GM21360 (cell line): Measurements from ENCODE around the gene CLIC6.

ENCODE experiments used
- ATAC-seq: cut with Tn5 transposase; IDR thresholded peaks from one replicate; pipeline ENCODE4 v1.9.1; 2021; ENCODE audit warnings: mild to moderate bottlenecking, moderate library complexity; ENCODE audit not compliant: unreplicated experiment

CLIC6 gene

DNA sequence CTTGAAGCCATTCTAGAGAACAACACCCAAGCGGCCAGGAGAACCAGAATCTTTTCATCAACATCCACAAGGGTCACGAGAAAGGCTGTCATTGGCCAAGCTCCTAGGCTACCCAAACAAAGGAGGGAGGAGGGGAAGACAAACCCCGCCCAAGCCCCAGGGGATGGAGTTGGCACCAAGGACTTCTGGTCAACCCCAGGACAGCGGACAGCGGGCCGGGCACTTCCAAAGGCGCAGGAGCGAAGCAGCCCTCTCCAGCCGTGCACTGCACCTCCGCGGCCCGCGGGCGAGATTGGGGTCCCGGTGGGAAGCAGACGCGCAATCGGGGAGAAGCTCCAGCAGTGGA, at the start of gene CLIC6:
Gene CLIC6, plus strand, starts transcription at position 192 of the 346 bp plus-strand sequence. CDS start 395 bp downstream, outside the sequence.
- no peak for ATAC-seq

DNA sequence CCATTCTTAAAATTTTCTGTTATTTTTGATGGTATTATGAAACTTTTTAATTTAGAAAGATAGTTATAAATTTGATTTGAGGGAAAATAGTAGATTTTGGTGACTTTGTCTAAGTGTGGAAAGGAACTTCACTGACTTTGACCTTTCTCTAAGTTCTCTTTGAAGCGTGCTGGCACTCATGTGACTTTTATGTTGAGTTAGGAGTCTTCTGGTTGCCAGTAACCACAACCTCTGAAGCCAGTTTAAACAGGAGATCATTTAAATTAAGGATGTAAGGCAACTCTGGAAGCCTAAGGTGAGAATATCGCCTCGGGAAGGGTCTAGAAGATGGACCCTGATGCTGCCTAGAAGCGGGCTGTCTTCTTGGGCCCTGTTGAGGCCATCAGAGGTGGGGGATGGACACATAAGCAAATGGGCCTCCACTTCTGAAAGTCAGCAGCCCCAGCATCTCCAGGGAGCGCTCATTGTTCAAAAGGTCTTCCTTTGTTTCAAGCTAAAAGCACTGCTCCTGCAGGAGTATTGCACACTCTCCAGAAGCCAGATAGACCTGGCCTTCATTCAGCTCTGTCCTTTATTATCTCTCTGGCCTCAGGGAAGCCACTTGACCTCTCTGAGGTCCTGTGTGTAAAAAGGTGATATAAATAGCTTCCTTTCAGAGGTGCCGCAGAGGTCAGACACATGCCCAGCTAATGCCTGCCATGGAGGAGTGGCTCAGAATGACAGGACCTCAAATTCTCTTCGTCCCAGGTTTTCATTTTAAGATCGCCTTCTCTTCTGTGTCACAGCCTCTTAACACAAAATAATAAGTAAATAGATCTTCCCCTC, 48.7 kb upstream of the CLIC6 start:
- no peak for ATAC-seq

DNA sequence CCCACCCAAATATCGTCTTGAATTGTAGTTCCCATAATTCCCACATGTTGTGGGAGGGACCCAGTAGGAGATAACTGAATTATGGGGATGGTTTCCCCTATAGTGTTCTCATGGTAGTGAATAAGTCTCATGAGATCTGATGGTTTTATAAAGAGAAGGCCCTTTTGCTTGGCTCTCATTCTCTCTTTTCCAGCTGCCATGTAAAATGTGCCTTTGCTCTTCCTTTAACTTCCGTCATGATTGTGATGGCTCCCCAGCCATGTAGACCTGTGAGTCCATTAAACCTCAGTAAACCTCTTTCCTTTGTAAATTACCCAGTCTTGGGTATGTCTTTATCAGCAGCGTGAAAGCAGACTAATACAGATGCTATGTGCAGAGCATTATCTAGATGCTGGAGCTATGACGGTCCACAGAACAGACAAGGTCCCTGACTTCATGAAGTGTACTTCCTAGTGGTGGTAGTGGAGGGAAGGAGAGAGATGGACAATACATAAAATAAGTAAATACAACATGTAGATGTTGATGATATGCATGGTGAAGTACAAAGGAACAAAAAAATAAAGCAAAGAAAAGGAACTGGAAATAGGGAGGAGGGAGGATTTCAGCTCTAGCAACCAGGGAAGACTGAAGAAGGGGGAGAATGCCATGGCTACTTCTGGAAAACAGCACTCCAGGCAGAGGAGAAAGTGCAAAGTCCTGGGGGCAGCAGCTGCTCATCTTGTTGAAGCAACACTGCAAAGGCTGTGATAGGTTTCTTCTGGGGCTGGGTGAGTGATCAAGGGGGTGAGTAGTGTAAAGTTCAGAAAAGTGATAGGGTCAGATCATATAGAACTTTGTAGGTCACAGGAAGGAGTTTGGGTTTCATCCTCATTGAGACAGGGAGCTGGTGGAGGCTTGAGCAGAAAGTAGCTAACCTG, 47.1 kb upstream of the CLIC6 start:
- ATAC-seq = no peak

DNA sequence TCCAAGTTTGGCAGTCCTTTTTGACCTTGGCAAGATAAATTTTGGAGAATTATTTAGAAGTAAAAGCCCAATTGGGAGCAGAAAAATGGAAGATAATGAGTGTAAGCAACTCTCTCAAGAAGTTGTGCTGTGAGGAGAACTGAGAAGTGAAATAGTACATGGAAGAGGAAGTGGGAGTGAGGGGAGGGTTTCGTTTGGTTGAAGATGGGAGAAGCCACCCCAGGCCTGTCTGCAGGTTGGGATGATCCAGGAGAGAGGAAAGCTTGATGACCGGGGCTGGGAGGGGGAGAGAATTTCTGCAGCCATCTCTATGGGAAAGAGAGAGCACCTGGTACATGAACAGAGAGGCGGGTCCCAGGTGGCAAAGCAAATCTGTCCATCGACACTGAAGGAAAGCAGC, 45.3 kb upstream of the CLIC6 start:
- ATAC-seq = no peak

DNA sequence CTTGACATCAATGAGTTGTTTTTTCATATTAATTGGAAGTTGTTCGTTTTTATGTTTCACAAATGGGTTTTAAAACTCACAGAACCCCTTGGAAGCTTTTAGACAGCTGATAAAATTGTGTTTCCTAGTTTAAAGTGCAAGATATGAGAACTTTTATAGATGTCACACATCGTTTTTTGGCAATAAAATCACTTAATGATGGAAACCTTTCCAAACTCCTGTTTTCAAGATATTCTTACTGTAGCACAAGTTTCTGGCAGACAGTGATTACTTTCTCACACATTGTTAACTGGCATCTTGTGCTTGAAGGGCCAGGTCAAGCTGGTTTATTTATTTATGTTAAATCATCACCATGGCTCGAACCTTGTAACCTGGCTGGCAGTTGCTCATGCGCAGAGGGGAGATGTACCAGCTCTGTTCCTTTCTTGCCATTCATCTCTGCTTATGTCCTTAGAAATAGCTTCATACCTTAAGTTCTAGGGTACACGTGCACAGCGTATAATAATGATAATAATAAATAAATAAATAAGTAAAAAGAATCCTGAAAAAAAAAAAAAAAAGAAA, 43.7 kb upstream of the CLIC6 start:
- no peak for ATAC-seq

DNA sequence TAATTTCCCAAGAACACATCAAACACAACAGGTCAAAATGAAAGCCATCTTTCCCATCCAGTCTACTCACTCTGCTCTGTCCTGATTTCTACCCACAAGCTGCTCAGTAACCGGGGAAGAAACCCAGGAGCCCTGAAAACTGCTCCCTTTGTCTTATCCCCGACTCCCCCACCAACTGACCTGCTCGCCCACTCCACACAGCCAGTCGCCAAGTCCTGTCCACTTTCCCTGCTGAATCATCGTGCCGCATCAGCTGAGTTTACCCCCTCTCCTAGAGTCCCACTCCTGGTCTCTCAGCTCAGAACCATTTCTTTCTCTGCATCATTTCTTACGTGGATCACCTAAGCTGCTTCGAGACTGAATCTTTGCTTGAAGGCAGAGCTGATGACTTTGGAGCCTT, 42.7 kb upstream of the CLIC6 start:
- ATAC-seq = no peak

DNA sequence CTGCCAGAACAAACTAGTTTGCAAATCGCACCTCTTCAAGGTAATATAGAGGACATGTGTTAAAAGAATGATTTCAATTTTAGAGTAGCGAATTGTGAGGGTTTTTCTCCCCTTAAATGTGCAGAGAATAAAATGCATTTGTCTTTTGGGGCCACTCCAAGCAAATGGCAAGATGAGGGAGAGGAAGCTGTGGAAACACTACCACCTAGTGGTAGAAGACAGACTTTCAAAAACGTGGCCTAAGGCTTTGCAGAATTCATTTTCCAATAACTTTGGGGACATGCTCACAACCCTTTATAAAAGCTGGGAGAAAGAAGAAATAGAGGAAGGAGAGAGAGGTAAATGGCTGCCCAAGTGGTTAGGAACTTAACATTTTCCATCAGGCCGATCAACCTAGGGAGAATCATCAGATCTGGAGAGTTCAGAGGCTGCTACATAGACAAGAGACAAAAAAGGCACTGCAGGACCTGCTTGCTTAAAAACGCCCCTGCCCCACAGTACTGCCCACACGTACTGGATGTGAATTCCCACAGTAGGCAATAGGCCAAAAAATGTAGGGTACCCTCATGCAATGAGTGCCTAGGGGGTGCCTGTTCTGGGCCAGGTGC, 38.2 kb upstream of the CLIC6 start:
- no peak for ATAC-seq

DNA sequence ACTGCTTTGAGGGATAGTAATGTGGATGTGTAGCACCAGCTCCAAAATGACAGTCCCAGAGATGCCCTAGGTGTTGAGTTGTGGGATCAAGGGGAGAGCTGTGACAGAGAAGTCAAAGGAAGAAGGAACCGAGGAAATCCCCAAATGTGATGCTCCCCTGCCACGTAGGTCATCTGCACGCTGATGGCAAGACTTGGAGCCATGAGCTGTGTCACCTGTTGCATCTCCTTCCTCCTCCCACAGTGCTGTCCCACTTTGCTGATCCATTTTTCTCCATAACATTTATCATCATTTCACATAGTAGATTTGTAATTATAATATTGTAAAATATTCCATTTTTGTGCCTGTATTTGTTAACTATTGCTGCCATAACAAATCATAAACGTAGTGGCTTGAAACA, 36.3 kb upstream of the CLIC6 start:
- ATAC-seq = no peak

DNA sequence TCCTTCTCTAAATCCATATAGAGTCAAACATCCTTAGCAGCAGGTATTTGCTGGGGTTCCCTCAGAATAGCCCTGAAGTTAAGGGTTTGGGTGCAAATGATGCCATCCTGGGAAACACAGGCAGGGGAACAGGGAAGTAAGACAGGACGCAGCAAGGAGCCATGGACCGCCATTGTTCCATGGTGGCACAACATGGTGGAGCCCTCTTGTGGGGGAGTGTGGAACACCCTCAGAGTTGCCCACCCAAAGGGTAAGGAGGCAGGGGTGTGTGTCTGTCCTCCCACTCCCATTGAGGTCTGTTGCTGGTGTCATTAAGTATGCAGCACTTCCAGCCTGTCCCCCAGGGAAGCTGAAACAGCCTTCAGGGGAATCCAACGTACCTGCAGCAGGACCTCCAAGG, 33.5 kb upstream of the CLIC6 start:
- ATAC-seq = no peak

DNA sequence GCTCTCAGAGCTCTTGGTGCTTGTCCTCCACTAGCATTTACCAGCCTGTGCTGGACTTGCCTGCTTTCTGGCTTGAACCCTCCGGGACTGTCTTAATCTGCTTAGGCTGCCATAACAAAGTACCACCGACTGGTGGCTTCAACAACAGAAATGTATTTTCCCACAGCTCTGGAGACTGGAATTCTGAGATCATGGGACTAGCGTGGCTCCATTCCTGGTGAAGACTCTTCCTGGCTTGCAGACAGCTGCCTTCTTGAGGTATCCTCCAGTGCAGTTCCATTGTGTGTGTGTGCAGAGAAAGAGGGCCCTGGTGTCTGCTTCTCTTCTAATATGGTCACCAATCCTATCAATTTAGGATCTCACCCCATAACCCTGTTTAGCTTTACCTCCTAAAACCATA, 31.8 kb upstream of the CLIC6 start:
- no peak for ATAC-seq

DNA sequence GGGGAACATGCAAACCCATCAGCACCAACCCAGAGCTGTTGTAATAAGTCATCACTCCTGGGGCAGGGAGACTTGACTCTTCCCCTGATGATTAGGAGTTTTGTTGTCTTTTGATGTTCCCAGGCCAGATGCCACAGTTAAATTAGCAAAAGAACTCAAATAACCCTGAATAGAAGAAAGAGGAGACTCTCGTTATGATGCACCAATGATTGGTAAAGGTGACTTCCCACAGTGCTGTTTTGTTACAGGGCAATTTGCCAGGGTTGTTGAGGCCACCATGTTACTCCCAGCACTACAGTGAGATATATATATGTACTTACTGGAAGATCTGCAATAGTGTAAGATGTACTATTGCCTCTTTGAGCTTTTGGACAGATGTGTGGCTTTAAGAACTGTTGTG, 29.5 kb upstream of the CLIC6 start:
- ATAC-seq = no peak

DNA sequence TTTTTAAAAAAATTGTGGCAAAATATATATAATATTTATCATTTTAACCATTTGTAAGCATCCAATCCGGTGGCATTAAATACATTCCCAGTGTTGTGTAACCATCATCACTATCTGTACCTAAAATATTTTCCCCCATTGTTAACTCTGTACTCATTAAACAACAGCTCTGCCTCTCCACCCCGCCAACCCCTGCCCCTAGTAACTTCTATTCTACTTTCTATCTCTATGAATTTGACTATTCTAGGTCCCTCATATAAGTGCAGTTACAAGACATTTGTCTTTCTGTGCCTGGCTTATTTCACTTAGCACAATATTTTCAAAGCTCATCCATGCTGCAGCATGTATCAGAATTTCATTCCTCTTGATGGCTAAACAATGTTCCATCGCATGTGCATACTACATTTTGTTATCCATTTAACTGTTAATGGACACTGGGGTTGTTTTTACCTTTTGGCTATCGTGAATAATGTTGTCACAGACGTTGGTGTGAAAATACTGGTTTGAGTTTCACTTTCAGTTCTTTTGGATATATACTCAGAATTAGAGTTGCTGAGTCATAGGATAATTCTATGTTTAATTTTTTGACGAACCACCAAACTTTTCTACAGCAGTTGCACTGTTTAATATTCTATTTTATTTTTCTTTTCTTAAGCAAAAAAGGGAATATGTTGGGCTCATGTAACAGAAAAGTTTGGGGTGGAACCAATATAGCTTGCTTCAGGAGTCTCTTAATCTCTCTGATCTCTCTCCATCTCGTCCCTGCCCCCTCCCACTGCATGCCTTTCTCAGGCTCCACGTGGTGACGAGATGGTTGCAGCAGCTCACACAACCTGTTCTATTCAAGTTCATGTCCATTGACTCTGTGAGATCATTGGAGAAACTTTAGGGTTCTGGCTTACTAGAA, 28.7 kb upstream of the CLIC6 start:
- ATAC-seq = no peak

DNA sequence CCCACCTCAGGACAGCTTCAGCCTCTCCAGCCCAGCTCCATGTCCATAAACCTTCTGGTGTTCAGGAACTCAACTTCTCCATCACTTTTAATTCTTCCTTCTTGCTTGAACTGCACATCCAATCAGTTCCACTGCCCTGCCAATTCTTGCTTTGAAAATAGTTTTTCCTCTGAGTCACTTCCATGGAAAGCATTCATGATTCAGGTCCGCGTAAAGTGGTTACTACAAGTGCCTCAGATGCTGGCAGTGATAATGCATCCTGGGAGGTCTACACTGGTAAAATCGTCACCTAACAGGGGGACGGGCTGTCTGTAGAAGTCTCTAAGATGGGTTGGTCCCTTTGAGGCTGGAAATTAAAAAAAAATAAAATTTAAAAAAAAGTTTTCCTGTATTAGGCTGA, 27.9 kb upstream of the CLIC6 start:
- ATAC-seq = no peak

DNA sequence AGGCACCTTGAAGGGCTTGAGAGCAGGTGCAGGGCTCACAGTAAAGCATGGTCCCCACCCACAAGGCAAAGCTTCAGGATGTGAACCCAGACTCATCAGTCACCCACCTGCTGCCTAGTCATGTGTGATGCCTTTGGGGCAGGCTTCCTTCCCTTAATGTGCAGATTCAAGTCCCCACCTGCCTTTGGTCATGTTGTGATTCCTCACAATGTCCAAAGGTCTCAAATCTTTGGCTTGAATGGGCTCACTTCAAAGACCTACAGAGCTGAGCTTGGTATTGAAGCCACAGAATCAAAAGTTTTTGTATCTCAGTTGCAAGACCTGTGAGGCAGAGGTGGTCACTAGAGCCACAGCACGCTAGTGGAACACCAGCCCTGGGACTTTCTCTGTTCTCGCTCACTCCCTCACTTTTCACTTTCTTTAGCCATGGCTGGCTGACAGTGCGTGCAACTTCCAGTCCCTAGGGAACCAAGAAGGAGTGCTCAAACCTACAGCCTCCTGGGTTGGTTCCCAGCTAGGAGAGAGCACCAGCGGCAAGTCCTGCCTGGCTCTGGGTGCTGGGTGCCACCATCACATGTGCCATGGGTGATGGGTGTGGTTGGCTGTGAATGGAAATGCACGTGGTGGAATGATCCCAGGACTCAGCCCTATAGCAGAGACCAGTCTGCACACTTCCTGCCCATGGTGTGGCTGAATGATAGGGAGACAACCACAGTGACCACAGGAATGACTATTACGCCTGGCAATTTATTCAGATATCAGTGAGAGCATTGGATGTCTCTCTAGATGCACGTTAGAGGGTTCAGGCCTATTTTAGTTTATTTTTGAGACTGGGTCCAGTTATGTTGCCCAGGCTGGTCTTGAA, 26.4 kb upstream of the CLIC6 start:
- ATAC-seq = peak; percentile 53

DNA sequence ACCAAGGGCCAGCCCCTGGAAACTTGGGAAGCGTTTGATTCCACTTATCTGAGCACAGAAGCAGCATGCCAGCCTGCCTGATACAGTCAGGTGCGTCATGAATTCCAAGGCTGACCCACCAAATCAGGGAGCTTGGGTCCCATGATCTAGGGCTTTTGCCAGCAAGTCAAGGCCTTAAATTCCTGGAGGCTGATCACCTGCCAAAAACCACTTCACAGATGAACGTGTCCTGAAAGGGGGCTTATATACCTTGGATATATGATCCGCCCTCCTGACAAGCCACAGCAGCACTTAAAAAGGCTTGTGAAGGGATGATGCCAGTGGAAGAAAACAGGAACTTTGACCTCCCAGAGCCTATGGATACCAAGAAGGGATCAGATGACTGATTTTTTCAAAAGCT, 24.0 kb upstream of the CLIC6 start:
- no peak for ATAC-seq

DNA sequence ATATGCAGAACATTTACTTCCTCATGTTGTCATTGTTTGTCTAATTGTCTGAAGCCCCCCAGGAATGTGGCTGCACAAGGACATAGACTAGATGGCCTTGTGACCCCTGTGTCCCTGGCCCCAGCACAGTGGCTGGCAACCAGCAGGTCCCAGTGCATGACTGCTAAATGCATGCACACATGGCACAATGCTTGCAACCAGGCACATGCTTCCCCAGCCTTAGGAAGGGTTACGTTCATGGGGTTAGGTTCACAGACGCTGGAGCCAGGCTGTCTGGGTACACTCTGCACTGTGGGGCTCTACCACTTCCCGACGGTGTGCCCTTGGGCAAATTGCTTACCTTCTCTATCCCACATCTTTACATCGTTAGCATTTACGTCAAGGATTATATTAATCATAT, 21.2 kb upstream of the CLIC6 start:
- ATAC-seq = no peak

DNA sequence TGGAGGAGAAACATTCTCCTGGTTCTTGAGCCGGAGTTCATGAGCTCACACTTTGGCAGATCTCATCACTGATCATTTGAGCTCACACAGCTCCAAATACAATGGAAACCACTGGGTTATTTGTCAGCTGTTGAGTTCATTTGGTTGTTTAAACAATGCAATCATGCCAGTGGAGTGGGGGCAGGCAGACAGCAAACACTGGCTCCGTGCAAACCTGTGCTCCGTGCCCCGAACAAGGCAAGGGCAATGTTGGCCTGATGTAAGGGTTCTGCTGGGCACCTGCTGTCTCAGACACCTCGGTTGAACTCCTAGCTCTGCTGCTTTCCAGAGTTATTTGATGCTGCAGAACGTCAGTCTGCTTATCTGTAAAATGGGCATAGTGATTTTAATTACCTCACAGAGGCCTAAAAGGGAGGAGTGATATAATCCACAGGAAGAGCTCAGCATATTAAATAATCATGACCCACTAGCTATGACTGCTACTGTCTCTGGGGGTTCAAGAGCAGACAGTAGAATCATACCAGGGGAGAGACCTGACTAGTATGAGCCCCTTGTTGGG, 20.0 kb upstream of the CLIC6 start:
- no peak for ATAC-seq

DNA sequence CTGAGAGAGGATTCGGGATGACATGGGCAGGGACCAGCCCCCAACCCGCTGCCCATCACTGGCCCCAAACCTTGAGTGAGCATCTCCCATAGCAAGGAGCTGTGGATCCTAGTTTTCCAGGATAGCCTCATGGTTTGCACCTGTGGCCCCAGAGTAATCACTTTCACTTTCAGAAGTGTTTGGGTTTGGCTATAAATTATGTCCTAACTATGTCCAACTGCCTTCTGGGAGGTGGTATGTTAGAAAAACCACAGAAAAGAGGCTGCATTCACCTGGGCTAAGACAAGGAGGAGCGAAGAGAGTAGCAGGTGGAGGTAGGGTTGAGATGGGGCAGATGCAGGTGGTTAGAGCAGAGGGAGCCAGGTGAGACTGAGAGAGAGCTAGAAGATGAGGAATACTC, 19.4 kb upstream of the CLIC6 start:
- no peak for ATAC-seq

DNA sequence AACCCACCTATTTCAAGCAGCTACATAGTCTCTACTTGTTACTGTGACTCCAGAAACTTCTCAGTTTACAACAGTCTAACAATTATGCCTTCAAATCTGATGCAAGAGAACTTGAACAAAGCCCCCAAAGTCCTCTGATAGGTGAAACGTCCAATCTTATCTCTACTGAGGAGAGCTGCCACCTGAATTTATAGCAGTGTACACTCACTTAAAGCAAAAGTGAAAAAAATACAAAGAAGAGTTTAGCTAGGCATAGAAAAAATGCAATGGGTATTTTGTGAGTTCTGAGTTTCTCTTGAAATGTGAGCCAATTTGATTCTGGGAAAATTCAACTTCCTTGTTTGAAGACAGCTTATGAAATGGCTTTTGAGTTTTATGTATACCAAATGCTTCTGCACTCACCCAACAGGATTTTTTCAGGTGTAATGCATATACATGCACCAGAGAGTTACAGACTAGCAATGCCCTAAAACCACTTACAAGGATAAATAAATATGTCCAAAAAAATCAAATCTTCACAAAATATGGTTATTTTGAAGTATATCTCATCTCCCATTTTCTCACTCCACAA, 17.8 kb upstream of the CLIC6 start:
- ATAC-seq = no peak
